Astrocyte (in vitro differentiated cells and primary cell): Measurements from ENCODE around the gene ASB6. TPM values are rescaled to one million over a fixed set of nuclear protein-coding genes. Genes with fewer than 3 reads are reported as not detected.

ENCODE experiments used
- DNase-seq: peaks from one replicate; pipeline ENCODE4 v3.0.0-alpha.2; 2010; ENCODE audit warnings: low read depth
- FAIRE-seq: peaks from 2 replicates; lab custom pipeline; 2011; peaks lifted over from hg19 to GRCh38; lab: Jason Lieb, UNC
- H2AFZ ChIP-seq: 2 replicates; pipeline ENCODE4 v1.6.0; 2012; ENCODE audit warnings: low read depth, low read length, inconsistent platforms
- H3K27ac ChIP-seq: 2 replicates; pipeline ENCODE4 v1.5.1; 2011; ENCODE audit warnings: low read depth, low read length, inconsistent platforms
- H3K27me3 ChIP-seq: 2 replicates; pipeline ENCODE4 v1.6.0; 2011; ENCODE audit warnings: low read length, inconsistent platforms; ENCODE audit not compliant: insufficient read depth
- H3K36me3 ChIP-seq: 2 replicates; pipeline ENCODE4 v1.5.1; 2011; ENCODE audit warnings: low read length, inconsistent platforms; ENCODE audit not compliant: insufficient read depth
- H3K4me1 ChIP-seq: 2 replicates; pipeline ENCODE4 v1.5.1; 2011; ENCODE audit warnings: low read length, inconsistent platforms; ENCODE audit not compliant: insufficient read depth
- H3K4me2 ChIP-seq: 2 replicates; pipeline ENCODE4 v1.6.0; 2012; ENCODE audit warnings: low read length, inconsistent platforms
- H3K4me3 ChIP-seq: 2 replicates; pipeline ENCODE4 v1.5.1; 2011; ENCODE audit warnings: low read depth, mild to moderate bottlenecking, low read length, inconsistent platforms; ENCODE audit not compliant: insufficient read depth
- H3K79me2 ChIP-seq: 2 replicates; pipeline ENCODE4 v1.6.0; 2012; ENCODE audit warnings: mild to moderate bottlenecking, low read length, inconsistent platforms; ENCODE audit not compliant: insufficient read depth
- H3K9ac ChIP-seq: 2 replicates; pipeline ENCODE4 v1.6.0; 2012; ENCODE audit warnings: mild to moderate bottlenecking, low read length, inconsistent platforms
- H3K9me3 ChIP-seq: 2 replicates; pipeline ENCODE4 v1.5.1; 2012; ENCODE audit warnings: low read depth, mild to moderate bottlenecking, low read length, inconsistent platforms; ENCODE audit not compliant: insufficient read depth
- H4K20me1 ChIP-seq: 2 replicates; pipeline ENCODE4 v1.6.0; 2012; ENCODE audit warnings: low read length, inconsistent platforms; ENCODE audit not compliant: insufficient read depth
- H3K27ac Mint-ChIP-seq: one replicate; pipeline ENCODE4 v1.8.0; 2021; ENCODE audit warnings: mild to moderate bottlenecking, mixed read lengths; ENCODE audit not compliant: unreplicated experiment
- H3K27me3 Mint-ChIP-seq: one replicate; pipeline ENCODE4 v1.8.0; 2021; ENCODE audit warnings: low read depth, mixed read lengths; ENCODE audit not compliant: unreplicated experiment
- H3K36me3 Mint-ChIP-seq: one replicate; pipeline ENCODE4 v1.8.0; 2021; ENCODE audit warnings: low read depth, mixed read lengths; ENCODE audit not compliant: unreplicated experiment
- H3K4me1 Mint-ChIP-seq: one replicate; pipeline ENCODE4 v1.8.0; 2021; ENCODE audit warnings: low read depth, mixed read lengths; ENCODE audit not compliant: unreplicated experiment
- H3K4me3 Mint-ChIP-seq: one replicate; pipeline ENCODE4 v1.8.0; 2021; ENCODE audit warnings: mild to moderate bottlenecking, moderate library complexity, mixed read lengths; ENCODE audit not compliant: unreplicated experiment
- H3K9me3 Mint-ChIP-seq: one replicate; pipeline ENCODE4 v1.8.0; 2021; ENCODE audit warnings: mild to moderate bottlenecking, mixed read lengths; ENCODE audit not compliant: unreplicated experiment
- CTCF ChIP-seq: IDR thresholded peaks from 2 replicates; pipeline ENCODE4 v1.5.1; 2011; ENCODE audit warnings: low read depth, mild to moderate bottlenecking, inconsistent platforms, low read length, moderate library complexity; ENCODE audit not compliant: insufficient read depth
- EZH2 ChIP-seq: IDR thresholded peaks from 2 replicates; pipeline ENCODE4 v1.6.1; 2012; ENCODE audit warnings: mild to moderate bottlenecking, low read length, inconsistent platforms; ENCODE audit not compliant: insufficient read depth
- total RNA-seq: library from RNA; stranded (reverse); gene quantifications from 2 replicates; pipeline ENCODE4 v1.2.1, GENCODE V29; 2021

ASB6 gene
- total RNA-seq, 1 donor from 2014 or later = 24.3 TPM

GRCh38 chr9:129669141-129669718 lies 27.3 kb upstream of the ASB6 start:
- Histone ChIP-seq H2AFZ (no peak overlapping the region), H3K27ac (no peak overlapping the region), H3K4me3 (no peak overlapping the region), H3K4me1 (peaks cover 10% of the 10 kb centered on the region), H3K4me2 (peak overlapping the region; percentile 45), H3K36me3 (no peaks in the 10 kb centered on the region), H3K79me2 (no peaks in the 10 kb centered on the region), H3K27me3 (peaks cover 13% of the 10 kb centered on the region), H3K9ac (no peak overlapping the region), H3K9me3 (no peaks in the 10 kb centered on the region), H4K20me1 (peaks cover 3% of the 10 kb centered on the region)
- no peak overlapping the region for H3K4me3 Mint-ChIP-seq
- no peak overlapping the region for H3K27ac Mint-ChIP-seq
- no peaks in the 10 kb centered on the region for H3K36me3 Mint-ChIP-seq
- H3K4me1 Mint-ChIP-seq = no peaks in the 10 kb centered on the region
- TF ChIP-seq EZH2 (no peak), CTCF (no peak)
- DNase-seq (peak; percentile 87), FAIRE-seq (peak; percentile 97)
- H3K27me3 Mint-ChIP-seq = peaks cover 32% of the 10 kb centered on the region
- H3K9me3 Mint-ChIP-seq = no peaks in the 10 kb centered on the region

- H3K4me3 Mint-ChIP-seq = no peak overlapping the region
- no peak for FAIRE-seq
- no peak overlapping the region for H3K4me2 ChIP-seq
These were observed 25.9 kb upstream of the ASB6 start for GRCh38 chr9:129667850-129668249.

More at GRCh38 chr9:129667850-129668249, 25.9 kb upstream of the ASB6 start:
- Histone ChIP-seq H3K27ac (no peak overlapping the region), H3K27me3 (peaks cover 14% of the 10 kb centered on the region), H3K9ac (no peak overlapping the region), H4K20me1 (peaks cover 3% of the 10 kb centered on the region), H3K4me3 (no peak overlapping the region), H2AFZ (no peak overlapping the region), H3K4me1 (peaks cover 10% of the 10 kb centered on the region), H3K36me3 (no peaks in the 10 kb centered on the region), H3K79me2 (no peaks in the 10 kb centered on the region), H3K9me3 (no peaks in the 10 kb centered on the region)
- H3K9me3 Mint-ChIP-seq = no peaks in the 10 kb centered on the region
- no peaks in the 10 kb centered on the region for H3K36me3 Mint-ChIP-seq
- no peak for DNase-seq
- no peaks in the 10 kb centered on the region for H3K4me1 Mint-ChIP-seq
- H3K27ac Mint-ChIP-seq = no peak overlapping the region
- TF ChIP-seq CTCF (no peak), EZH2 (no peak)
- H3K27me3 Mint-ChIP-seq = peaks cover 26% of the 10 kb centered on the region
